A673 (cell line): ENCODE data around the gene C3orf33.

Experiments
- EZH2 ChIP-seq: fragments of 200-600 bp; sonication (generic); IDR thresholded peaks from 2 replicates; pipeline ENCODE4 v1.6.1; 2017; ENCODE audit warnings: borderline replicate concordance, low read depth, mild to moderate bottlenecking, mixed read lengths, antibody characterized with exemption, low read length; ENCODE audit not compliant: poor library complexity, severe bottlenecking
- TF ChIP-seq, protein P1 (sequence below): fragments of 300-800, 200-600 bp; sonication (generic); conservative IDR thresholded peaks from 2 replicates; pipeline ENCODE4 v1.5.1; 2017; ENCODE audit warnings: low read depth, mild to moderate bottlenecking, antibody characterized with exemption, low read length, moderate library complexity, mixed read lengths

DNA sequence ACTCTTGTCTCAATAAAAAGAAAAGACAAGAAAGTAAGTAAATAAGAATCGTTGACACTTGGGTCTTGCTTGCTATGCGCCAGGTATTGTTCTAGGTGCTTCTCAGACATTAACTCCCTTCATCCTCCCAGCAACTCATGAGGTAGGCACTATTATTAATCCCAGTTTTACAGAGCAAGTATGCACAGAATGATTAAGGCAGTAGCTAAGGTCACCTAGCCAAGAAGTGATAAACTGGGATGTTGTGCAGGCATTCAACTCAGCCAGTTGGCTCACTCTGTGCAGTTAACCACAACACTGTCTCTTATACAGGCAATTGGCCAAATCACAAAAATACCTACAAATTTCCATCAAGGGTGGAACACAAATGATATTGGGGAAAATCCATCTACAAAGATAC is 1.7 kb upstream of the C3orf33 start:
- TF ChIP-seq, protein P1, sequence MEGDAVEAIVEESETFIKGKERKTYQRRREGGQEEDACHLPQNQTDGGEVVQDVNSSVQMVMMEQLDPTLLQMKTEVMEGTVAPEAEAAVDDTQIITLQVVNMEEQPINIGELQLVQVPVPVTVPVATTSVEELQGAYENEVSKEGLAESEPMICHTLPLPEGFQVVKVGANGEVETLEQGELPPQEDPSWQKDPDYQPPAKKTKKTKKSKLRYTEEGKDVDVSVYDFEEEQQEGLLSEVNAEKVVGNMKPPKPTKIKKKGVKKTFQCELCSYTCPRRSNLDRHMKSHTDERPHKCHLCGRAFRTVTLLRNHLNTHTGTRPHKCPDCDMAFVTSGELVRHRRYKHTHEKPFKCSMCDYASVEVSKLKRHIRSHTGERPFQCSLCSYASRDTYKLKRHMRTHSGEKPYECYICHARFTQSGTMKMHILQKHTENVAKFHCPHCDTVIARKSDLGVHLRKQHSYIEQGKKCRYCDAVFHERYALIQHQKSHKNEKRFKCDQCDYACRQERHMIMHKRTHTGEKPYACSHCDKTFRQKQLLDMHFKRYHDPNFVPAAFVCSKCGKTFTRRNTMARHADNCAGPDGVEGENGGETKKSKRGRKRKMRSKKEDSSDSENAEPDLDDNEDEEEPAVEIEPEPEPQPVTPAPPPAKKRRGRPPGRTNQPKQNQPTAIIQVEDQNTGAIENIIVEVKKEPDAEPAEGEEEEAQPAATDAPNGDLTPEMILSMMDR: no peak
- TF ChIP-seq EZH2: no peak
